ENCODE data around the gene MTMR2. TPM values are rescaled to one million over a fixed set of nuclear protein-coding genes. Genes with fewer than 3 reads are reported as not detected.

MTMR2 gene
- total and polyA plus RNA-seq, 9 of the 15 experiments (the other 6 are each of a cell fraction or from before 2014, with no cell fraction given), result 12.6 to 35.8 (median 25.2) TPM

DNA sequence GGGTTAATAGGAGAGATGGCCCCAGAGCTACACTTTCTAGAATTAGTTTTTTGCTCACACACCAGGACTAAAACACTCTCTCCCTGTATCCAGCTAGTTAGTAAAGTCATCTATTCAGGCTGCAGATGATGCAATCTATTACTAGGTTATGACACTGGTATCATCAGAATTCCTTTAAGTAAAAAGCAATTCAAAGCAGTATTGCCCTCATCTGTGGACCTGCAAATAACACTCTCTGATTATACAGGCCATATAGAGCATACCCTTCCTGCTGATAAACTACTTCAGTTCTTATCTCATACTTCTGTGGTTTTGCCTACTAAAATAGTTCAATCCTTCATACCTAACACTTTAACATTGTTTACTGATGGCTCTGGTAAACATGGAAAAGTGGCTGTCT is 13.5 kb upstream of the MTMR2 start:
- intact Hi-C loops (cut with micrococcal nuclease), result no loop called here
- no peak for FAIRE-seq
- CTCF ChIA-PET (ENCODE audit: low intra/inter-chr PET ratio), result no interaction called here
- TF ChIP-seq NFE2 (IDR thresholded peaks at IDR 0.05; ENCODE audit: low read depth) (no peak), SAFB (IDR thresholded peaks at IDR 0.05; ENCODE audit: borderline replicate concordance, low read depth, low read length) (no peak), TCF3 (CRISPR knock-in tag; IDR thresholded peaks at IDR 0.05) (peak; percentile 56), SMARCE1 (IDR thresholded peaks at IDR 0.05) (no peak), U2AF2 (optimal IDR thresholded peaks at IDR 0.05; ENCODE audit: low read depth, low read length) (no peak), TGIF2 (CRISPR knock-in tag; IDR thresholded peaks at IDR 0.05) (no peak), XRCC3 (IDR thresholded peaks at IDR 0.05) (no peak), EGR1 (conservative IDR thresholded peaks at IDR 0.05) (no peak), MYC (IDR thresholded peaks at IDR 0.05; ENCODE audit: low read depth, low read length) (no peak), MYC (CRISPR knock-in tag; IDR thresholded peaks at IDR 0.05; ENCODE audit: borderline replicate concordance, low read depth) (no peak), NCOR1 (IDR thresholded peaks at IDR 0.05) (peak; percentile 39; the same call in 1 of the 2 replicates), MEIS2 (IDR thresholded peaks at IDR 0.05; ENCODE audit: partially characterized antibody) (no peak), TRIM28 (IDR thresholded peaks at IDR 0.05) (no peak)
- TF ChIP-seq, protein P1, sequence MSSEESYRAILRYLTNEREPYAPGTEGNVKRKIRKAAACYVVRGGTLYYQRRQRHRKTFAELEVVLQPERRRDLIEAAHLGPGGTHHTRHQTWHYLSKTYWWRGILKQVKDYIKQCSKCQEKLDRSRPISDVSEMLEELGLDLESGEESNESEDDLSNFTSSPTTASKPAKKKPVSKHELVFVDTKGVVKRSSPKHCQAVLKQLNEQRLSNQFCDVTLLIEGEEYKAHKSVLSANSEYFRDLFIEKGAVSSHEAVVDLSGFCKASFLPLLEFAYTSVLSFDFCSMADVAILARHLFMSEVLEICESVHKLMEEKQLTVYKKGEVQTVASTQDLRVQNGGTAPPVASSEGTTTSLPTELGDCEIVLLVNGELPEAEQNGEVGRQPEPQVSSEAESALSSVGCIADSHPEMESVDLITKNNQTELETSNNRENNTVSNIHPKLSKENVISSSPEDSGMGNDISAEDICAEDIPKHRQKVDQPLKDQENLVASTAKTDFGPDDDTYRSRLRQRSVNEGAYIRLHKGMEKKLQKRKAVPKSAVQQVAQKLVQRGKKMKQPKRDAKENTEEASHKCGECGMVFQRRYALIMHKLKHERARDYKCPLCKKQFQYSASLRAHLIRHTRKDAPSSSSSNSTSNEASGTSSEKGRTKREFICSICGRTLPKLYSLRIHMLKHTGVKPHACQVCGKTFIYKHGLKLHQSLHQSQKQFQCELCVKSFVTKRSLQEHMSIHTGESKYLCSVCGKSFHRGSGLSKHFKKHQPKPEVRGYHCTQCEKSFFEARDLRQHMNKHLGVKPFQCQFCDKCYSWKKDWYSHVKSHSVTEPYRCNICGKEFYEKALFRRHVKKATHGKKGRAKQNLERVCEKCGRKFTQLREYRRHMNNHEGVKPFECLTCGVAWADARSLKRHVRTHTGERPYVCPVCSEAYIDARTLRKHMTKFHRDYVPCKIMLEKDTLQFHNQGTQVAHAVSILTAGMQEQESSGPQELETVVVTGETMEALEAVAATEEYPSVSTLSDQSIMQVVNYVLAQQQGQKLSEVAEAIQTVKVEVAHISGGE (CRISPR knock-in tag; IDR thresholded peaks at IDR 0.05), result no peak
- TF ChIP-seq, protein P2, sequence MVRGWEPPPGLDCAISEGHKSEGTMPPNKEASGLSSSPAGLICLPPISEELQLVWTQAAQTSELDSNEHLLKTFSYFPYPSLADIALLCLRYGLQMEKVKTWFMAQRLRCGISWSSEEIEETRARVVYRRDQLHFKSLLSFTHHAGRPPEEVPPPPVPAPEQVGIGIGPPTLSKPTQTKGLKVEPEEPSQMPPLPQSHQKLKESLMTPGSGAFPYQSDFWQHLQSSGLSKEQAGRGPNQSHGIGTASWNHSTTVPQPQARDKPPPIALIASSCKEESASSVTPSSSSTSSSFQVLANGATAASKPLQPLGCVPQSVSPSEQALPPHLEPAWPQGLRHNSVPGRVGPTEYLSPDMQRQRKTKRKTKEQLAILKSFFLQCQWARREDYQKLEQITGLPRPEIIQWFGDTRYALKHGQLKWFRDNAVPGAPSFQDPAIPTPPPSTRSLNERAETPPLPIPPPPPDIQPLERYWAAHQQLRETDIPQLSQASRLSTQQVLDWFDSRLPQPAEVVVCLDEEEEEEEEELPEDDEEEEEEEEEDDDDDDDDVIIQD (CRISPR knock-in tag; IDR thresholded peaks at IDR 0.05), result no peak
- TF ChIP-seq, protein P3, sequence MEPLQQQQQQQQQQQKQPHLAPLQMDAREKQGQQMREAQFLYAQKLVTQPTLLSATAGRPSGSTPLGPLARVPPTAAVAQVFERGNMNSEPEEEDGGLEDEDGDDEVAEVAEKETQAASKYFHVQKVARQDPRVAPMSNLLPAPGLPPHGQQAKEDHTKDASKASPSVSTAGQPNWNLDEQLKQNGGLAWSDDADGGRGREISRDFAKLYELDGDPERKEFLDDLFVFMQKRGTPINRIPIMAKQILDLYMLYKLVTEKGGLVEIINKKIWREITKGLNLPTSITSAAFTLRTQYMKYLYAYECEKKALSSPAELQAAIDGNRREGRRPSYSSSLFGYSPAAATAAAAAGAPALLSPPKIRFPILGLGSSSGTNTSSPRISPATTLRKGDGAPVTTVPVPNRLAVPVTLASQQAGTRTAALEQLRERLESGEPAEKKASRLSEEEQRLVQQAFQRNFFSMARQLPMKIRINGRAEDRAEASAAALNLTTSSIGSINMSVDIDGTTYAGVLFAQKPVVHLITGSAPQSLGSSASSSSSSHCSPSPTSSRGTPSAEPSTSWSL (CRISPR knock-in tag; IDR thresholded peaks at IDR 0.05; ENCODE audit: borderline replicate concordance), result no peak

More for the DNA sequence above, 13.5 kb upstream of the MTMR2 start:
- Histone ChIP-seq H3K36me3 (ENCODE audit: control insufficient read depth, insufficient read depth, low read length) (no peaks in the 10 kb centered on the region), H3K27ac (ENCODE audit: extremely low read depth, low read depth, low read length) (no peak overlapping the region), H3K4me2 (ENCODE audit: insufficient read depth, low read length) (no peak overlapping the region), H3K4me1 (replicated peaks in 1 of 2; ENCODE audit: control insufficient read depth in 2 of 2, insufficient read depth in 2 of 2, low read length in 2 of 2) (no peaks in the 10 kb centered on the region; a peak in 1 of 5 replicates), H2AFZ (ENCODE audit: low read depth, low read length) (no peak overlapping the region), H3K4me3 (no peak overlapping the region), H3K79me2 (ENCODE audit: control insufficient read depth, insufficient read depth, low read length) (no peaks in the 10 kb centered on the region), H3K9me3 (replicated peaks; ENCODE audit: control insufficient read depth, insufficient read depth, low read depth, low read length) (no peaks in the 10 kb centered on the region), H3K27me3 (ENCODE audit: control insufficient read depth in 2 of 2, insufficient read depth in 2 of 2, low read length in 2 of 2) (peaks cover 0 to 5% of the 10 kb centered on the region in 2 experiments; a peak in 1 of 5 replicates), H3K9me1 (ENCODE audit: control insufficient read depth, insufficient read depth, low read length) (no peaks in the 10 kb centered on the region), H3K9ac (ENCODE audit: insufficient read depth in 1 of 2, low read depth in 2 of 2, low read length in 2 of 2) (no peak overlapping the region), H4K20me1 (replicated peaks; ENCODE audit: control insufficient read depth, insufficient read depth, low read length) (no peaks in the 10 kb centered on the region)
- peak; percentile 42; the same call in 1 of the 3 replicates for ATAC-seq
- in situ Hi-C loops (cut with MboI), result no loop called here
- DNase-seq (ENCODE audit: extremely low read depth in 1 of 4, low spot score in 3 of 4), result no peak
- POLR2A ChIA-PET, result interaction anchor here (1.2 kb wide), 2 partner anchors 11 to 12 kb away, joined by 3 read pairs; no protein-coding TSS in a partner anchor
- no TSS peak for BruUV-seq (replicated peaks)
